AG04449 (cell line): ENCODE measurements around the gene PHF21A.

Source experiments
- CTCF ChIA-PET: fragments of 350-600 bp; formaldehyde crosslinking; extraction: SDS; loops from one replicate; lab custom pipeline; 2021; ENCODE audit warnings: antibody characterized with exemption; lab: Yijun Ruan, JAX
- POLR2A ChIA-PET: fragments of 400-600, 350-600 bp; formaldehyde crosslinking; extraction: SDS; loops from one replicate; lab custom pipeline; 2020; ENCODE audit warnings: antibody characterized with exemption, inconsistent platforms; lab: Yijun Ruan, JAX
- DNase-seq: peaks from one replicate; pipeline ENCODE4 v3.0.0-alpha.2; 2010; ENCODE audit warnings: low read depth, low spot score
- H3K4me3 ChIP-seq: 2 replicates; pipeline ENCODE4 v1.5.1; 2011; ENCODE audit warnings: low read depth, mild to moderate bottlenecking, control low read depth, low read length
- CTCF ChIP-seq: IDR thresholded peaks from one replicate; pipeline ENCODE4 v1.5.1; 2011; ENCODE audit warnings: mild to moderate bottlenecking, moderate library complexity, low read length, control low read depth, inconsistent platforms; ENCODE audit not compliant: insufficient read depth; ENCODE audit errors: missing control alignments

The PHF21A gene

GRCh38 chr11:46003572-46003971 lies 117.7 kb downstream of the PHF21A start:
- ChIA-PET CTCF (interaction anchor here (0.7 to 6.7 kb wide), 12 partner anchors 8 to 161 kb away, joined by 3 to 143 read pairs (median 5); partner anchors contain the start of gene PEX16), POLR2A (interaction anchor here (0.6 to 1.0 kb wide), 2 partner anchors 10 to 86 kb away, joined by 3 read pairs; partner anchors contain the start of gene PEX16)
- no peak for TF ChIP-seq CTCF
- no peak for DNase-seq
- no peak overlapping the region for H3K4me3 ChIP-seq

- TF ChIP-seq CTCF, result no peak
- CTCF ChIA-PET, result interaction anchor here (1.0 to 6.7 kb wide), 6 partner anchors 10 to 346 kb away, joined by 3 to 143 read pairs (median 4); no protein-coding TSS in a partner anchor
- no peak overlapping the region for H3K4me3 ChIP-seq
- POLR2A ChIA-PET, result no interaction called here
- DNase-seq, result no peak
These were observed 119.1 kb downstream of the PHF21A start for GRCh38 chr11:46002189-46002588.

- no peak for DNase-seq
- ChIA-PET POLR2A (no interaction called here), CTCF (interaction anchor here (1.0 to 6.7 kb wide), 6 partner anchors 10 to 347 kb away, joined by 3 to 143 read pairs (median 4); no protein-coding TSS in a partner anchor)
- H3K4me3 ChIP-seq, result no peak overlapping the region
- no peak for TF ChIP-seq CTCF
These were observed 119.8 kb downstream of the PHF21A start for GRCh38 chr11:46001448-46001914.

- CTCF ChIA-PET, result no interaction called here
- no peak for DNase-seq
- POLR2A ChIA-PET, result no interaction called here
- no peak for TF ChIP-seq CTCF
- no peak overlapping the region for H3K4me3 ChIP-seq
These were observed 123.7 kb downstream of the PHF21A start for GRCh38 chr11:45997599-45997998.

- ChIA-PET CTCF (interaction anchor here (1.0 to 8.9 kb wide), 9 partner anchors 9 to 123 kb away, joined by 3 to 105 read pairs (median 5); no protein-coding TSS in a partner anchor), POLR2A (no interaction called here)
- no peak for DNase-seq
- TF ChIP-seq CTCF, result no peak
- no peak overlapping the region for H3K4me3 ChIP-seq
These were observed 125.9 kb downstream of the PHF21A start for GRCh38 chr11:45995342-45995734.

- ChIA-PET CTCF (interaction anchor here (1.0 to 8.9 kb wide), 11 partner anchors 8 to 123 kb away, joined by 3 to 105 read pairs (median 4); no protein-coding TSS in a partner anchor), POLR2A (interaction anchor here (1.1 to 1.4 kb wide), 2 partner anchors 9 to 11 kb away, joined by 3 to 5 read pairs; no protein-coding TSS in a partner anchor)
- no peak overlapping the region for H3K4me3 ChIP-seq
- no peak for TF ChIP-seq CTCF
- peak; percentile 53 for DNase-seq
These were observed 126.6 kb downstream of the PHF21A start for GRCh38 chr11:45994371-45995341.
